HG03159 (cell line): ENCODE results near the gene AGFG2.

ENCODE experiments used
- ATAC-seq: cut with Tn5 transposase; IDR thresholded peaks from one replicate; pipeline ENCODE4 v1.9.1; 2021; ENCODE audit warnings: mild to moderate bottlenecking, moderate library complexity; ENCODE audit not compliant: unreplicated experiment

The AGFG2 gene

GRCh38 chr7:100570954-100571828 lies 32.2 kb downstream of the AGFG2 start:
- ATAC-seq, result no peak

GRCh38 chr7:100571829-100572116 lies 32.8 kb downstream of the AGFG2 start:
- ATAC-seq, result no peak

- ATAC-seq, result no peak
Observed at GRCh38 chr7:100572281-100572948, 33.4 kb downstream of the AGFG2 start.

- no peak for ATAC-seq
Observed at GRCh38 chr7:100572949-100573675, 34.1 kb downstream of the AGFG2 start.

GRCh38 chr7:100573691-100574361 lies 34.8 kb downstream of the AGFG2 start, which contains the start of gene SAP25:
TSS of gene SAP25 (minus strand) at chr7:100573900. CDS start at chr7:100573742, 158 bp downstream.
- no peak for ATAC-seq

- no peak for ATAC-seq
Observed at GRCh38 chr7:100574362-100575205, 35.6 kb downstream of the AGFG2 start.

GRCh38 chr7:100575206-100575631 lies 36.2 kb downstream of the AGFG2 start:
- no peak for ATAC-seq

GRCh38 chr7:100575746-100576383 lies 36.9 kb downstream of the AGFG2 start:
- ATAC-seq, result no peak

- ATAC-seq, result no peak
Observed at GRCh38 chr7:100576384-100576993, 37.5 kb downstream of the AGFG2 start.

GRCh38 chr7:100577103-100577502 lies 38.1 kb downstream of the AGFG2 start:
- no peak for ATAC-seq

GRCh38 chr7:100577507-100577906 lies 38.5 kb downstream of the AGFG2 start:
- no peak for ATAC-seq

- no peak for ATAC-seq
Observed at GRCh38 chr7:100578246-100579183, 39.5 kb downstream of the AGFG2 start.

GRCh38 chr7:100580466-100581283 lies 41.7 kb downstream of the AGFG2 start:
- ATAC-seq, result no peak

GRCh38 chr7:100582041-100582579 lies 43.1 kb downstream of the AGFG2 start:
- ATAC-seq, result no peak

GRCh38 chr7:100582650-100583049 lies 43.6 kb downstream of the AGFG2 start:
- ATAC-seq, result no peak

- no peak for ATAC-seq
Observed at GRCh38 chr7:100583132-100584053, 44.4 kb downstream of the AGFG2 start.
